Inflammatory macrophage (primary cell): ENCODE data around the gene STK33.
A peak's percentile ranks its signal among the peaks of the same experiment; 100 is the strongest.

ENCODE experiments used
- DNase-seq, 2 donors: peaks; one replicate each; pipeline ENCODE4 v3.0.0-alpha.2; 2020 to 2022

Gene STK33

DNA sequence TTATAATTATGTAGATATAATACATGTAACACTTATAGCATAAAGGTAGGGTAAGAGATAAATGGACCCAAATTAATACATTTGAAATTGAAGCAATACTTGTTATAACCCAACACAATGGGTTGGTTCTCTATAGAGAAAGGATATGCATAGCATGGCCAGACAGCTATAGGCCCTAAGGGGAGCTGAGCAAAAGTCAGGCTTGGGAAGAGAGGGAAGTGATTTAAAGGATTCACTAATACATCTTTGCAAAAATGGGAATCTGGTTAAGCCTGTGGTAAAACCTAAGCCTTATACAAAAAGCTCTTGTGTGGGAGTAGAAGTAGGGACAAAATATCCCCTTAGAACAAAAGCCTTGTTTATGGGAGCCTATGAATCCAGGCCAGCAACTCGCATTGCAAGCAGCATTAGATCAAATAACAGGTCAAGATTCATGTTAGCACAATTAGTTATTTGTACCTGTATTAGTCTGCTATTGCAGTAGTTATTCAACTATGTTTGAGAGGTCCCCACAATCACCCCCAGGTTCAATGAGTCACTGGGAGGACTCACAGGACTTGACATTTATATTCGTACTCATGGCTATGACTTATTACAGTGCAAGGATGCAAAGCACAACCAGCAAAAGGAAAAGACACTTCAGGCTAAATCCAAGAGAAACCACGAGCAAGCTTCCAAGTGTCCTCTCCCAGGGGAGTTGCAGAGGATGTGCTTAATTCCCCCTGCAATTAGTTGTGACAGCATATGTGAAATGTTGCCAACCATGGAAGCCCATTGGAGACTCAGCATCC, 185.7 kb downstream of the STK33 start:
- DNase-seq: no peak

DNA sequence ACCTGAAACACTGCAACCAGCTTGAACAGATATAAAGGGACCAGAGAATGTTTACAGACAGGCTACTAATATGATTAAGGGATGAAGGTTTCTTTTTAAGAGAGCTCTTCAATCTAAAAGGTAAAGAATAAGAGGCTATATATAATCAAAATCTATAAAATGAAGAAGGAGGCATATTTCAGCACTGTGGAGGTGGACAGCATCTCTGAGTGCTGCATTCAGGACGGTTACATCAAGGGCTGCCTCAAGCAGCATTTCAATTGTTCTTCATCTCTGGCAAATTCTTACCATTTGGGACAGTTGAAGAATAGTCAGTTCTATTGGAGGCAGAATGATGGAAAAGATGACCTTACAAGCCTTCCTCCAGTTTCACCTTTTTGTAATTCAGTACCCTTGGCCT, 190.7 kb downstream of the STK33 start:
- DNase-seq: no peak

DNA sequence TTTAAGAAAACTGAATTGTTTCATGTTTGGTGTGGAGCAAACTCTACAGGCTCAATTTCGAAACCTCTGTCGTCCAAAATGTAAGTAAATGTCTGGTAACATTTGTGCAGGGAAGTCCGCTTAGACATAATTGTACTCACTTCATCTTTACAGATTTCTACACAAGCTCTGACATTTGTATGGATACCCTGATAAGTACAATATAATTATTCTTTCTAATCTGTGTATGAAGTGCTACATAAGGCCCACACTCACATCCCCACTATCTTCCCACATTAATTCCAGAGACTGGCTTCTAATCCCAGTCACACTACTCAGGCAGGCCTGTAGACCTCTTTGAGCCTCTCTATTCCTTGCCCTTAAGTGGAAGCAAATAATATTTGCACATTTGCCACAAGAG, 201.1 kb downstream of the STK33 start:
- no peak for DNase-seq

- no peak for DNase-seq
Measured at GRCh38 chr11:8392166-8392565, 201.9 kb downstream of the STK33 start.

- DNase-seq: no peak
Measured at GRCh38 chr11:8390851-8391612, 203.0 kb downstream of the STK33 start.

DNA sequence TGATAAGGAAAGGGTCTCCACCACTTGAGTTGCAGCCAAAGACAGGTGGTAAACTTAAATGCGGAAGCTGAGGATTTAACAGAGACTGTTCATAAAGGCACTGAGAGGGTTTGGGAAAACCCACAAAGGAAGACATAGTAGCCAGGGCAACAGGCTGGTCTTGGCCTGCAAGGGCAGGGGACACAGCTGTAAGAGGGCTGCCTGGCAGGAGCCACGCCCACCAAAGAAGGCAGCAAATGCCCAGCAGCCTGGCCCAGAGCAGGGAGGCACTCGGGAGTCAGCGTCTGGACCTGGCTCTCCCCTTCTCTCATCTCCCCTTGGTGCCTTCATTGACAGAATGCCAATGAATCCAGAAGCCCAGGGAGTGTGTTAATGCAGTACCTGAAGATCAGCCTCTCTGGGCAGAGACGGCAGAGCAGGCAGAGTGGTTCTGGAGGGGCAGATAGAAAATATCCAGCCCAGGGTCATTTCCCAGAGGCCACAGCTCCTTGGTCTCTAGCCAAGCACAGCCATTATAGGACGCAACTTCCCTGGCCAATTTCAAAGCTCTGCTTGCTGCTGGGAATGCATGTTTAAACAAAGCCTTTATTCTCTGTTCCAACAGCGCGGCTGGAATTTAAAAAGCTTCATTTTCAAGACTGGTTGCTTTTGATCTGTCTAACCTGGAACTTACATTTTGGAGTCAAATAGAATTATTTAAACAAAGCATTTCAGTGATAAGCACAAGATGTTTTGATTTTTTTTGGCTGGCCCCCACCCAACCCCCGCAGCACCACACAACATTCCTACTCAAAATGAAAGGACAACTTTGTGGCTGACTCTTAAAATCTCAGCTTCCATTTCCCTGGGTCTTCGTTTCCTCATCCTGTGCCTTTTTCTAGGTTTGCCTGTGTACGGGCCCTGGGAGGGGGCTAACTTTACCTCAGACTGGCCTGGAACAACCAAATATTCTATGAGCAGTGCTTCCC, 204.7 kb downstream of the STK33 start:
- DNase-seq: no peak

DNA sequence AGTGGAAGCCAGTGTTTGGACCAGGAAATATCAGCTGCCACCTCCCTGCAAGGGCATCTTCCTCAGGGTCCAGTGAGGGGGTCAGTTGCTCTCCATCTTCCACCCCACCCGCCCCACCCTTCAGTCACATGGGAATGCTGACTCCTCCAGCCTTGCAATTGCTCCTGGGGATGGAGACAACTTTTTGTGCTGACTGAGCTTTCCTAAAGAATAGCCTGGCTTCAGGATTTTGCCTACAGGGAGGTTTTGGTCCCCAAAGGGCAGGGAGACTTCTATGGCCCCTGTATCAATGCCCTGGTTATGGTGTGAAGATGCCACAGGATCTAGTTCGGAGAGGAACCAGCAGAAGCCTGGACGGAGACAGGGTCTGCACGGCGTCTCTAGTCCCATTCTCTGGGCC, 206.3 kb downstream of the STK33 start:
- no peak for DNase-seq

DNA sequence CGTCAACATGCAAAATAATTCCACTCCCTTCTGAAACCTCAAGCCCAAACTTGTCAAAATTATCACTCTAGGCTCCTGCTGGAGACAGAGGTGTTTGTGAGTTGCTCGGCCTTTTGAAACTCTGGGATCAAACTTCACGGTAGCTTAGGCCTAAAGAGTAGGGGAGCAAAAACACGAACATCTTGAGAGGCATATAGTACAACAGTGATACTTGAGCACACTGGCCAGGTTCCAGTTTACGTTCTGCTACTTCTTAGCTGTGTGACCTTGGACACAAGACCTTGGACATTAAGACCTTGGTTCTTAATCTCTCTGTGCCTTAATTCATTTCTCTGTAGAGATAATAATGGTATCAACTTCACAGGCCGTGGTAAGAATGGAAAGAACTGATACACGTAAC, 206.9 kb downstream of the STK33 start:
- no peak for DNase-seq

DNA sequence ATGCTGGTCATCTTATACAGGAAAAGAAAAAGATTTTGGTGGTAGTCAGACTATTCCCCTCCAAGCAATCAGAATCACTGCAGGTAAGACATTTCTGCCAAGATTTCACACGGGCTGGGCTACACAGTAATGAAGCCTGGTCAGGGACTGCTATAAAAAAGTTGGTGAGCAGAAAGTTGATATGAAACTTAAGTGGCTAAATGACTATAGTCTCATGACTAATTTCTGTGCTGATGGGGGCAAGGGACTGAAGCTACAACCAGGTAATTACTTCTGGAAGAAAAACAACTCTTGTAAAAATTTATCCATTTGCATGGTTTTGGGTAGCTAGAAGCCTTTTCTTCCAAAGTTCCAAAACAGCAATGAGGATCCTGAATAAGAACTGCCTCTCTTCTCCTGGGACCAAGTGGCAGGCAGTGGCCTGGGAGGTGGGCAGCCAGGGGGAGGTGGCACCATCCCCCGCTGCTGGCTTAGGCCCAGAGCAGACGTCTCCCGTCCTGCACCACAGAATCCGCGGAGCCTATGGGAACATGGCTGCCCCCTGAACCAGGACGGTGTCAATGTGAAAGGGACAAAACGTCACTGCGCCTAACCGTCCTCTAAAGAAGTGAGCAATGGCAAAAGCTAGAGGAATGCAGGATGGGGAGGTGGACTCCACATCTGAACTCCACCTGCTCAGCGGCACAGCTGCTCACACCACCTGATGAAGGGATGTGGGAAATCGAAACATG, 207.7 kb downstream of the STK33 start:
- DNase-seq: no peak

GRCh38 chr11:8384199-8384821, 209.7 kb downstream of the STK33 start:
- peak in 1 of 2 donors; percentile 58 for DNase-seq

GRCh38 chr11:8383627-8384026, 210.4 kb downstream of the STK33 start:
- no peak for DNase-seq

GRCh38 chr11:8383227-8383626, 210.8 kb downstream of the STK33 start:
- no peak for DNase-seq

DNA sequence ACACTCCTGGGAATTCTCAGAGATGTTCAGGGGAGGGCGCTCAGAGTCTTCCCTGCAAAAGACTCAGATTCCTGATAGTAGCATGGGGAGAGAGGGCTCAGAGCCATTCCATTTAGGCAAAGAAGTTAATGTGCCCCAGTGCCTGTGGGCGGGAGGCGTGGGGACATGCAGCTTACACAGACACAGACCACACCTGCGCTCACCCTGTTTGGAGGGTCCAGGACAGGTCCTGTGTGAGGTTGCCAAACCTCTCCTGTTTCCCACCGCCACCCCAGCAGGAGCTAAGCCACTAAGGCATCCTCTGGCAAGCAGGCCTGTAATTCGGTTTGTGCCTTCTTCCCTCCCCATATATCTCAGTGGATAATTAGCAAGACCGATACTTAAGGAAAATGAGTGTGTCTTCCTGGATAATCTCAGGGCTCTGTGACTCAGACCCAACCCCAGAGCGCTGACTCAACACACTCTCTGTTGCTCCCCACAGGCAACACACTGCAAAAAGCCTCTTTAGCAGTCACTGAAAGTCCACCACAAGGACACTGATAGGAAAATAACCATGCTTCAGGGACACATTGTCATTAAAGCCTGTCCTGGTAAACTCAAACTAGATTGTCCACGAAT, 211.5 kb downstream of the STK33 start:
- no peak for DNase-seq

GRCh38 chr11:8381871-8382396, 212.1 kb downstream of the STK33 start:
- DNase-seq: no peak

DNA sequence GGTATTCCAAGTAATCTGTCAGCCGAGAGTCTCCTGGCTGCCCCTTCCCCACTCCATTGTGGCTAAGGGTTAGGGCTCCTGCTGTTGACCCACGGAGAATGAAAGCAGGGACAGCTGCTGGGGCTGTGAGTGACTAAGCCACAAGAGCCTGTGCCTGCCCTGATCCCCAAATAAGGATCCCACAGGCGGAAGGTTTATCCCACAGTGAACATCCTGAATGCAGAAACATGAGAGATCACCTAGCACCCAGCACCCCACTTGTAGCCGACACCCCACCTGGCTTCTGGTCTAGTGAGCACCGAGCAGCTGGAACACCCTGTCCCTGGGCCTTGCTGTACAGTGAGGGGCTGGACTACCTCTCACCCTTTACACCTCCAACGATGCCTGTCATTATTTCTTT, 212.7 kb downstream of the STK33 start:
- no peak for DNase-seq

DNA sequence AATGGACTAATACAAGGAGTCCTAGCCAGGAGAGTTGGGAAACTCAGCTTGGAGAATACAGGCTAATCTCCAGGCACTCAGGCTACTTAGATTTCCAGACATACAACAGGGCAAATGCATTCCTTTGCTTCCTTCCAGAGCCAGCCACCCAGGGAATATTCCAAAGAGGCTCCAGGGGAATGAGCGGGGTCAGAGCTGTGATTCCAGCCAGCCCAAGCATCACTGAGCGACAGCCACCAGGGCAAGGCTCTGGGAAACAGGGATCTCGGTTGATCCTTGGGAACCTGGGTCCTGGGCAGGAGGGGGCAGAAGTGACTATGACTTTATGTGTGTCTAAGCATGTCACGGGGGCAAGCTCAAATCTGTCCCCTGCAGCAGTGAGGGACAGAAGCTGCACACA, 218.1 kb downstream of the STK33 start:
- DNase-seq: no peak

GRCh38 chr11:8375460-8375859, 218.6 kb downstream of the STK33 start:
- no peak for DNase-seq

- DNase-seq: no peak
Measured at GRCh38 chr11:8374716-8375115, 219.3 kb downstream of the STK33 start.

DNA sequence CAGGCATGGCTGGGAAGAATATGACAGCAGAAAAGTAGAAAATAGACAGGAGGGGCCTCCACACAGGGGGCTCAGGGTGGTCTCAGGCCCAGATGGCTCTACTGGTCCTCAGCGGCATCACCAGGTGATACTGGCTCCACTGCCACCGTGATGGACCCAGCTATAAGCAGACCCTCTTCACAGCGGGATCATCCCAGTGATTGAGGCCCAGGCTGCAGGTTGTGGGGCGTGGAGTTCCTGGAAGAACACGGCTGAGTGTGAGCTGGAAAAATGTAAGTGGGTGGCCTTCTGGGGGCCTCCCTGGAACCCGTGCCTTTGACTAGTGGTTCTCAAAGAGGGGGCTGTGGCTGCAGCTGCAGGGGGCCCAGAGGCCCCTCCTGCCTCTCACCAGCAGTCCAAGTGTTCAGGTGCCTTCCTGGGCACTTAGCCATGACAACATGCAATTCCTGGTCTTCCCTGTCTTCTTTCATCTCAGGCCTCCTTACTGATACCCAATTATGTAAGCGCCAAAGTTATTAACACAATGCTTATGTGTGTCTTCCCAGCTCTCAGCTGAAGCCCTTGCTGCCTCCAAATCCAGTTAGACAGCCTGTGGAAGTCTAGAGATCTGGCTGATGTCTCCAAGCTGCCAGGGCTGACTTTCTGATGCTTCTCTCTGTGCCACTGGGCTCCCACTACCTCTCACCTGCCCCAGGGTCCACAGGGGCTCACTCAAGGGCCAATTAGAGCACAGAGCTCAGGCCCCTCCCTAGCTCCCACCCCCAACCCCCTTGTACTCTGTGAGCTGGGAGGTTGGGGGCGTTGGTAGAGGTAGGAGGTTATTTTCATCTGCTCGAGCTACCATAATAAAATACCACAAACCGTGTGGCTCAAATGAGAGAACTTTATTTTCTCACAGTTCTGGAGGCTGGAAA, 220.3 kb downstream of the STK33 start:
- no peak for DNase-seq
